Fibroblast of gingiva (primary cell): ENCODE measurements around the gene FARP1.

ENCODE experiments used
- DNase-seq: peaks from one replicate; pipeline ENCODE4 v3.0.0-alpha.2; 2011; ENCODE audit warnings: low read depth

FARP1 gene

DNA sequence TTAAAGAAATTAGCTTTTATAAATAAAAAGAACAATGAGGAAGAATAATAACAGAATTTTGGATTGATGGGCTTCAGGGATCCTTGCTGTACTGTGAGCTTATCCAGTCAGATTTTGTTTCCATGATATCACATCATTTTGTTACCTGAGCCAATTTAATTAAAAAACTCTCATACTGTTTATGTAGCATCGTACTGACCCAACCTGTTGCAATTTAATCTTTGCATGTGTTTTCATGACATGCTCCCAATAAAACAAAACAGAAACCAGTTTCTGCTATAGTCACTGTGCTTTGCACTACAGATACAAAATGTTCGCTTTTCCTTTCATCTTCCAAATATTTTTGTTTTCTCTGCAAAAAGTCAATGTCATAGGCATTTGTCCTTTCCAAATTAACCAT, 143.9 kb downstream of the FARP1 start:
- DNase-seq: no peak

- DNase-seq: no peak
Measured at GRCh38 chr13:98288211-98288610, 145.3 kb downstream of the FARP1 start.

DNA sequence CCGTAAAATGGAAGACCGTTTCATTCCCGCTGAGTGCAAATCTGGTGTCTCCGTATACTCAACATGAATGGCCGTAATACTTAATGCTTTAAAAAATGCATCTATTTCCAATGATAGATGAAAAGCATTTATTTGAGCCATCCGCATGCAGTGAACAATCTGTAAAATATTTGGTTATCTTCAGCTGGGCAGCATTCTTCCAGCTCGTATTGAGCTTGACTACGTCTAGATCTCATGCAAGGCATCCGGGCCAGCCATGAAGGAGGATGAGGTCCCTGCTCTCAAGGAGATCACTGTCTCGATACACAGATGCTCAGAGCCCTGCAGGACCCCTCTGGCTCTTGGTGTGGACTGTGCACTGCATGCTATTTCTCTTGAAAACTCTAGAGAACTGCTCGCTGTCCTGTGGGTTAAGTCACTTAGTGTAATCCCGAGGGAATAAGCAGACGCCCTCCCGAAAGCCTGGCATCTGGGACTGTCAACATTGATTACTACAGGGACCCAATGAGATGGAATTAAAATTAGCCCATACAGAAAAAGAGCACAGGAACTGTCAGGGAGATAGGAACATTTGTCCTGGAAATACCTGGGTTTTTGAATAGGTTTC, 146.5 kb downstream of the FARP1 start:
- no peak for DNase-seq

DNA sequence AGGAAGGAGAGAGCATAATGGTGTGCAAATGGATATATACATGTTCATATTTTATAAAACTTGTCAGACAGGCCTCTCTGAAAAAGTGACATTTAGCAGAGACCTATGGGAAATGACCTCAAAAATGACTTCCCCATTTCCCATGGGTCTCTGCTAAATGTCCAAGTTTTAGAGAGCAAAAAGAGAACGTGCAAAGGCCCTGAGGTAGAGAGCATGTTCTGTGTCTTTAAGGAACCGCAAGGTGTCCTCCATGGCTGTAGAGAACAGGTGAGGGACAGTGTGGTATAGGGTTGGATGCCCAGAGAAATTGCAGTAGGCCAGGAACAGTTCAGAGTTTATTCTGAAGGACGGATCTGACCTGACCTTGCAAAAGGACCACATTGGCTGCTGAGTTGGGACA, 147.4 kb downstream of the FARP1 start:
- no peak for DNase-seq

GRCh38 chr13:98291658-98292057, 148.8 kb downstream of the FARP1 start:
- no peak for DNase-seq

GRCh38 chr13:98293103-98293502, 150.2 kb downstream of the FARP1 start:
- DNase-seq: no peak

GRCh38 chr13:98293570-98294142, 150.8 kb downstream of the FARP1 start:
- peak; percentile 22 for DNase-seq

DNA sequence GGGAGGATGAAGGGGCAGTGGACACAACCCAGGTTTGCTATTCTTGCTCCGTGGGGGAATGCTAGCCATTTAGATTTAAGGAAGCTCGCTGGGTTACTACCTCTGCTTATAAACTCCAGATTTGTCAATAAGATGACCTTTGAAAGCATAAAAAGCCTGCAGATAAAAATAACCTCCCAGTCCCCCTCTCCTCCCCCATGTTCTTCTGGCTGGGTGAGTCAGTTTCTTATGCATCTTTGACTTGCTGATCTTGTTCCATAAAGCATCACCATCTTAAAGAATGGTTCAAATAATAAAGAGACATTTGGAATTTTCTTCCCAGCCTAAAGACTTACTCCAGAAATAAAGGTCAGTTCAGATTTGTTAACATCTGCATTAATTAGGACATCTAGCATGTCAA, 152.5 kb downstream of the FARP1 start:
- no peak for DNase-seq

GRCh38 chr13:98297051-98297450, 154.2 kb downstream of the FARP1 start:
- DNase-seq: no peak

DNA sequence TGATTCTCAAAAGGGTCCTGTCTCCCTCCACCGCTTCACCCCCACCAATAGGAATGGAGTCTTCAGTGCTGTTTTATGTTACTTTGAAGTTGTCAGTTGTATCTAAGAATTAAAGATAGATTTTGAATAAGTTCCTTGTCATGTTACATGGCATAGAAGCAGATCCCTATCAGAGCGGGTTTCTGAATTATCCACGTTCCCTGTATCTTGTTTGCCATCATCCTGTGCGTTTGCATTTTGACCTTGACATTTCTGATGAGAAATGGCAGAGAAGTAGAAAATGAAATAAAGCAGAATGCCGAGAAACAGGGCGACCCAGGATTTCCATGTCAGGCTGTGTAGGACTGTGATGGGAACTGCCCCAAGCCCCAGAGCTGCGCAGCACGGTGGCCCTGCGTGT, 154.9 kb downstream of the FARP1 start:
- no peak for DNase-seq

DNA sequence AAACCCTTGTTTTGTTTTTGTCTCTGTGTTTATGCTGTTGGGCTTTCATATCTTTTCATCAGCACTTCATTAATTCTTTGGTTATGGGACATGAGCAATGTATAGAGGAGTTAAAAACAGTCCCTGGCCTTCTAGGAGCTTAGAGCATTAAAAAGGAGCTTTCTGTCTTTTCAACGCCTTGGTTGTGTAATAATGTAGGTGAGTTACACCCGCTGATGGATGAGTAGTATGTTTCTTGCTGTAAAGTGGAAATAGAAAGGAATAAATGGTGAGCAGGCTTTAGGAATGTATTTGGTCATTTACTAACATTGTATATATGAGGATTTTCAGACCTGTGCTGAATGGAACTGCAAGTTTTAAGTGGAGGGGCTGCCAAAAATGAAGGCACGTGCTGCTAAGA, 155.7 kb downstream of the FARP1 start:
- DNase-seq: no peak

- no peak for DNase-seq
Measured at GRCh38 chr13:98299235-98299965, 156.5 kb downstream of the FARP1 start.

DNA sequence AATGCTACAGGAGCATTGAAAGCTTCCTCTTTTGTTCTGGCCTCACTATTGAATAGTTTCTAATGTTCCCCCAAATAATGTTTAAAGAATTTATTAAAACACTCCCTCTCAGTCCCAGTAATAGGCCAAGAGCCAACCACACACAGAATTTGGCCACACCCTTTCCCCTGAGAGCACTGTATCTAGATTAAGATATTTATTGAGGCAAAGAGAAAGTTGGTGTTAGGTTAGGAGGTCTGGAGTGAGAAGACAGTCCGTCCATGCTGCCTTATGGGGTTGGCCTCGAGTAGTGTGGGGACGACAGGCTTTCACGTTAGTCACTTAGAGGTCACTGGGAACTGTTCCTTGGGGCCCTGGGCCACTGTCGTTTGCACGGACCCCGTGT, 157.1 kb downstream of the FARP1 start:
- DNase-seq: no peak

- peak; percentile 45 for DNase-seq
Measured at GRCh38 chr13:98300956-98301641, 158.2 kb downstream of the FARP1 start.

- peak; percentile 56 for DNase-seq
Measured at GRCh38 chr13:98301721-98302120, 158.8 kb downstream of the FARP1 start.

DNA sequence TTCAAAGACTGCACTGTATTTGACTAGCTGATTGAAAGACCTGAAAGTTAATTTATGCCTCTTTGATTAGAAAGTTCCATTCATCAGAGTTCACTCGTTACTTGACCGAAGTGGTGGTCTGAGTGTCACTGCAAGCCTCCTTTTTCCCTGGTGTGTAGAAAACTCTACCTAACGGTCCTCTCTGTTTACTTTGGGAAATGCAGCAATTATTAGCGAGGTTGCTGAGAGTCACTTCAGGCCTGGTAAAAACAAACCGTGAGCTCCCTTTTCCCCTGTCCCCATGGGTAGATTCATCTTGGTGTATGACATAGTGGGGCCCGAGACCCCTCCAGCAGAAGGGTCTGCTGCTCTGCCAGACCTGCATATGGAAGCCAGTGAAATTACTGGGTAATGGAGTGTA, 161.0 kb downstream of the FARP1 start:
- no peak for DNase-seq

- DNase-seq: no peak
Measured at GRCh38 chr13:98305670-98306069, 162.8 kb downstream of the FARP1 start.

DNA sequence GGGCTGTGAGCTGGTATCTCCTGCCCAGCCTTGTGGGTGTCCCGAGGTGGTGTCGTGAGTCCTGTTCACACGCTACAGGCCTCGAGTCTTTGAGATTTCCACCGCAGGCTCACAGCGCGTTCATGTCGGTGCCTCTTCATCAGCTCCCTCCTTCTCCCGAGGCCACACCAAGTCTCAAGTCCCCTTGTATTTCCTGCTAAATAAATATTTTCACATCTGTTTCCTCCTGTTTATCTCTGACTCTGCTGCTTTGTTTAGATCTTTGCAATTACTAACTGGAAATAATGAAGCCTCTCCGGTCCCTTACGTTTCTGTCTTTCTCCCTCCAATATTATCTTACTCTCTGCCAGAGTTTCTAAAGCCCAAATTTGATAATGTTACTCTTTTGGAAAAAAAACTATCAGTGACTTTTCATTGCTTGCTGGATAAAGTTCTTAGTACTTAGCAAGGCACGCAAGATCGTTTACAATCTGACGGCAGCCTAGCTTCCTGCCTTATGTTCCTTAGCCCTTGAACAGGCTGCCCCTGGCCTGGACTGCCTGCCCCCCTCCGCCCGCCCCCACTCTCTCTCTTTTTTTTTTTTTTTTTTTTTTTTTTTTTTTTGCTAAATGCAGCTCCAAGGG, 164.7 kb downstream of the FARP1 start:
- DNase-seq: peak; percentile 33

GRCh38 chr13:98308086-98308911, 165.4 kb downstream of the FARP1 start:
- no peak for DNase-seq

GRCh38 chr13:98309569-98310335, 166.9 kb downstream of the FARP1 start:
- no peak for DNase-seq
